Peyer's patch (tissue), 4 donors: ENCODE measurements around the gene RUNX1.

ENCODE experiments used
- CTCF ChIP-seq, 6 experiments: fragments of 450-650 bp in 4 of 6; fragments of 200-600 bp in 2 of 6; sonication (generic) in 1 of 6; IDR thresholded peaks; one replicate each; pipeline ENCODE4 v1.5.1; 2017 to 2019; ENCODE audit warnings: antibody characterized with exemption in 6 of 6, mild to moderate bottlenecking in 3 of 6, moderate library complexity in 1 of 6
- POLR2A ChIP-seq, 2 donors: fragments of 450-650 bp; IDR thresholded peaks; one replicate each; pipeline ENCODE4 v1.5.1; 2017; ENCODE audit warnings: antibody characterized with exemption in 2 of 2, mild to moderate bottlenecking in 2 of 2, moderate library complexity in 2 of 2

GRCh38 chr21:34930971-34931370 lies 118.1 kb downstream of the RUNX1 start:
- TF ChIP-seq CTCF (IDR thresholded peaks at IDR 0.05) (no peak), POLR2A (IDR thresholded peaks at IDR 0.05) (no peak)
